ENCODE measurements around the gene KSR1.
A peak's percentile ranks its signal among the peaks of the same experiment; 100 is the strongest.

Gene KSR1

GRCh38 chr17:27552276-27552732 is 96.1 kb downstream of the KSR1 start:
- TF ChIP-seq CTCF (IDR thresholded peaks at IDR 0.05) = no peak
- Histone ChIP-seq H3K27ac (peak overlapping the region in 1 of 2 donors; percentile 50), H3K4me3 (no peak overlapping the region)
- DNase-seq (ENCODE audit: low spot score) = no peak

GRCh38 chr17:27553019-27553511 is 96.8 kb downstream of the KSR1 start:
- Histone ChIP-seq H3K27ac (peak overlapping the region in 1 of 2 donors; percentile 50), H3K4me3 (no peak overlapping the region)
- TF ChIP-seq CTCF (IDR thresholded peaks at IDR 0.05) = no peak
- DNase-seq (ENCODE audit: low spot score) = no peak

- TF ChIP-seq CTCF (IDR thresholded peaks at IDR 0.05) = no peak
- H3K27ac ChIP-seq = peak overlapping the region in 1 of 2 donors; percentile 50
- peak overlapping the region; percentile 11 for H3K4me3 ChIP-seq
- DNase-seq (ENCODE audit: low spot score) = no peak
These were observed 97.9 kb downstream of the KSR1 start for GRCh38 chr17:27554152-27554551.

GRCh38 chr17:27554911-27555310 is 98.7 kb downstream of the KSR1 start:
- no peak for DNase-seq (ENCODE audit: low spot score)
- no peak for TF ChIP-seq CTCF (IDR thresholded peaks at IDR 0.05)
- Histone ChIP-seq H3K27ac (no peak overlapping the region), H3K4me3 (no peak overlapping the region)

GRCh38 chr17:27555339-27555738 is 99.1 kb downstream of the KSR1 start:
- TF ChIP-seq CTCF (IDR thresholded peaks at IDR 0.05) = no peak
- no peak for DNase-seq (ENCODE audit: low spot score)
- Histone ChIP-seq H3K4me3 (no peak overlapping the region), H3K27ac (no peak overlapping the region)

GRCh38 chr17:27558341-27558740 is 102.1 kb downstream of the KSR1 start:
- no peak for DNase-seq (ENCODE audit: low spot score)
- Histone ChIP-seq H3K27ac (no peak overlapping the region), H3K4me3 (no peak overlapping the region)
- no peak for TF ChIP-seq CTCF (IDR thresholded peaks at IDR 0.05)

GRCh38 chr17:27558842-27559505 is 102.7 kb downstream of the KSR1 start:
- no peak for TF ChIP-seq CTCF (IDR thresholded peaks at IDR 0.05)
- H3K27ac ChIP-seq = peak overlapping the region in 1 of 2 donors; percentile 79
- H3K4me3 ChIP-seq = no peak overlapping the region
- no peak for DNase-seq (ENCODE audit: low spot score)
